Fibroblast of lung (primary cell): Measurements from ENCODE around the gene BBS9.

Experiments used
- EZH2 ChIP-seq: IDR thresholded peaks from 2 replicates; pipeline ENCODE4 v1.5.1; 2012; ENCODE audit warnings: low read length, control low read depth, mild to moderate bottlenecking; ENCODE audit errors: missing control alignments
- TF ChIP-seq, protein P1 (sequence below), 2 donors: IDR thresholded peaks in 1 of 2; conservative IDR thresholded peaks in 1 of 2; 1 replicate in 1 of 2; 2 replicates in 1 of 2; pipeline ENCODE4 v1.5.1; 2011 to 2012; ENCODE audit warnings: low read length in 2 of 2, control low read depth in 1 of 2, inconsistent platforms in 1 of 2, low read depth in 1 of 2, mild to moderate bottlenecking in 1 of 2

DNA sequence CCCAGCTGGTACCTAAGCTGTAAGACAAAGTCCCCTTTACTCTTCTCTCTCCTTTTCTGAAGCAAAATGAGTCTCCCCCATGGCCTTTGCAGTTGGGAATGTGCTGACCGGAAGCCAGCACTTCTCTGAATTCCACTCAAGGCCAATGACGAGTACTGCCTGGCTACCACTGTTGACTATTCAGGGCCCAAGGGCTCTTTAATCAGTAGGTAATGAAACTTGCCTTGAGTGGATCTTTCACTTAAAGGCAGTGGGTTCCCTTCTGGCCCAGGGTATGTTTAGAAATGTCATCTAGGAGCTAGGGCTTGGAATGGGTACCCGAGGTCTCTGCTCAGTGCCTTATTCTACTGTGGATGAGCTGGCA lies 197.1 kb downstream of the BBS9 start:
- TF ChIP-seq, protein P1, sequence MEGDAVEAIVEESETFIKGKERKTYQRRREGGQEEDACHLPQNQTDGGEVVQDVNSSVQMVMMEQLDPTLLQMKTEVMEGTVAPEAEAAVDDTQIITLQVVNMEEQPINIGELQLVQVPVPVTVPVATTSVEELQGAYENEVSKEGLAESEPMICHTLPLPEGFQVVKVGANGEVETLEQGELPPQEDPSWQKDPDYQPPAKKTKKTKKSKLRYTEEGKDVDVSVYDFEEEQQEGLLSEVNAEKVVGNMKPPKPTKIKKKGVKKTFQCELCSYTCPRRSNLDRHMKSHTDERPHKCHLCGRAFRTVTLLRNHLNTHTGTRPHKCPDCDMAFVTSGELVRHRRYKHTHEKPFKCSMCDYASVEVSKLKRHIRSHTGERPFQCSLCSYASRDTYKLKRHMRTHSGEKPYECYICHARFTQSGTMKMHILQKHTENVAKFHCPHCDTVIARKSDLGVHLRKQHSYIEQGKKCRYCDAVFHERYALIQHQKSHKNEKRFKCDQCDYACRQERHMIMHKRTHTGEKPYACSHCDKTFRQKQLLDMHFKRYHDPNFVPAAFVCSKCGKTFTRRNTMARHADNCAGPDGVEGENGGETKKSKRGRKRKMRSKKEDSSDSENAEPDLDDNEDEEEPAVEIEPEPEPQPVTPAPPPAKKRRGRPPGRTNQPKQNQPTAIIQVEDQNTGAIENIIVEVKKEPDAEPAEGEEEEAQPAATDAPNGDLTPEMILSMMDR (conservative IDR thresholded peaks at IDR 0.05 in 1 of 2, IDR thresholded peaks at IDR 0.05 in 1 of 2; ENCODE audit: low read depth in 1 of 2, low read length in 2 of 2), result no peak
- no peak for TF ChIP-seq EZH2
